Ascending aorta (tissue), 2 donors: ENCODE data around the gene TMEM171. TPM values are rescaled to one million over a fixed set of nuclear protein-coding genes. Genes with fewer than 3 reads are reported as not detected.

Source experiments
- DNase-seq, 2 donors: peaks; one replicate each; pipeline ENCODE4 v3.0.0-alpha.2; 2019; ENCODE audit warnings: low spot score in 2 of 2
- H3K27ac ChIP-seq, 2 donors: fragments of 200-600 bp; sonication (generic); one replicate each; pipeline ENCODE4 v1.5.1; 2016 to 2017; ENCODE audit warnings: mild to moderate bottlenecking in 1 of 2
- H3K27me3 ChIP-seq: fragments of 200-600 bp; sonication (generic); one replicate; pipeline ENCODE4 v1.5.1; 2017
- H3K36me3 ChIP-seq, 2 donors: fragments of 200-600 bp; sonication (generic); one replicate each; pipeline ENCODE4 v1.5.1; 2016
- H3K4me1 ChIP-seq, 2 donors: fragments of 200-600 bp; sonication (generic); one replicate each; pipeline ENCODE4 v1.5.1; 2016 to 2017; ENCODE audit warnings: mild to moderate bottlenecking in 1 of 2
- H3K4me3 ChIP-seq, 2 donors: fragments of 200-600 bp; sonication (generic); one replicate each; pipeline ENCODE4 v1.5.1; 2016 to 2017; ENCODE audit warnings: mild to moderate bottlenecking in 1 of 2
- H3K9me3 ChIP-seq, 2 donors: fragments of 200-600 bp; sonication (generic); one replicate each; pipeline ENCODE4 v1.5.1; 2016
- CTCF ChIP-seq, 3 experiments: fragments of 200-600 bp in 2 of 3; fragments of 450-650 bp in 1 of 3; sonication (generic) in 2 of 3; IDR thresholded peaks; one replicate each; pipeline ENCODE4 v1.5.1; 2016 to 2019; ENCODE audit warnings: antibody characterized with exemption in 3 of 3, mild to moderate bottlenecking in 1 of 3, moderate library complexity in 1 of 3
- intact Hi-C: fragments of 100-400 bp; cut with DNase I; formaldehyde crosslinking; loops from one replicate; pipeline ENCODE4 v1.15.1; 2023
- total RNA-seq: library from RNA; depleted of rRNA; stranded (reverse); fragments of >200 nt; gene quantifications from one replicate; pipeline ENCODE4 v1.1.0, GENCODE V29; 2016

TMEM171 gene
- total RNA-seq, 1 donor from 2014 or later: not detected

GRCh38 chr5:73135429-73136054 lies 15.2 kb downstream of the TMEM171 start:
- intact Hi-C loops: no loop called here

GRCh38 chr5:73136055-73136562 lies 15.7 kb downstream of the TMEM171 start:
- no peak for TF ChIP-seq CTCF (IDR thresholded peaks at IDR 0.05)
- no peaks in the 10 kb centered on the region for H3K27me3 ChIP-seq
- intact Hi-C loops: no loop called here

More at GRCh38 chr5:73135429-73136054, 15.2 kb downstream of the TMEM171 start:
- Histone ChIP-seq H3K27ac (no peak overlapping the region), H3K36me3 (no peaks in the 10 kb centered on the region), H3K4me3 (no peak overlapping the region), H3K9me3 (no peaks in the 10 kb centered on the region), H3K4me1 (no peaks in the 10 kb centered on the region), H3K27me3 (no peaks in the 10 kb centered on the region)
- peak in 1 of 3 experiments; percentile 29 for TF ChIP-seq CTCF (IDR thresholded peaks at IDR 0.05)
- peak in 1 of 2 donors; percentile 28 for DNase-seq

GRCh38 chr5:73137563-73138530 lies 17.5 kb downstream of the TMEM171 start:
- no peak overlapping the region for H3K27ac ChIP-seq
- TF ChIP-seq CTCF (IDR thresholded peaks at IDR 0.05): no peak
- no peaks in the 10 kb centered on the region for H3K27me3 ChIP-seq
- H3K36me3 ChIP-seq: no peaks in the 10 kb centered on the region
- intact Hi-C loops: no loop called here
- no peaks in the 10 kb centered on the region for H3K9me3 ChIP-seq
- no peaks in the 10 kb centered on the region for H3K4me1 ChIP-seq
- no peak for DNase-seq
- H3K4me3 ChIP-seq: no peak overlapping the region

More at GRCh38 chr5:73136055-73136562, 15.7 kb downstream of the TMEM171 start:
- Histone ChIP-seq H3K9me3 (no peaks in the 10 kb centered on the region), H3K4me1 (no peaks in the 10 kb centered on the region), H3K27ac (no peak overlapping the region), H3K4me3 (no peak overlapping the region), H3K36me3 (no peaks in the 10 kb centered on the region)
- DNase-seq: peak in 1 of 2 donors; percentile 55

- DNase-seq: no peak
- Histone ChIP-seq H3K36me3 (no peaks in the 10 kb centered on the region), H3K4me1 (no peaks in the 10 kb centered on the region), H3K27me3 (no peaks in the 10 kb centered on the region), H3K27ac (no peak overlapping the region), H3K4me3 (no peak overlapping the region), H3K9me3 (no peaks in the 10 kb centered on the region)
- intact Hi-C loops: no loop called here
- no peak for TF ChIP-seq CTCF (IDR thresholded peaks at IDR 0.05)
These were observed 19.1 kb downstream of the TMEM171 start for GRCh38 chr5:73139485-73139884.

GRCh38 chr5:73140801-73141200 lies 20.4 kb downstream of the TMEM171 start:
- no peaks in the 10 kb centered on the region for H3K4me1 ChIP-seq
- no peaks in the 10 kb centered on the region for H3K27me3 ChIP-seq
- no peak overlapping the region for H3K27ac ChIP-seq
- H3K36me3 ChIP-seq: no peaks in the 10 kb centered on the region
- H3K4me3 ChIP-seq: no peak overlapping the region
- no peaks in the 10 kb centered on the region for H3K9me3 ChIP-seq
- TF ChIP-seq CTCF (IDR thresholded peaks at IDR 0.05): no peak
- intact Hi-C loops: no loop called here
- no peak for DNase-seq
